ENCODE results near the gene HS6ST1.

The HS6ST1 gene

GRCh38 chr2:128318776-128319464 is at the start of gene HS6ST1:
Gene HS6ST1 (minus strand): TSS chr2:128318868. CDS start chr2:128318563, 305 bp downstream.
- intact Hi-C loops (cut with DNase I) = loop anchor here (10.0 kb wide), 2 partner anchors 84 to 1556 kb away; no protein-coding TSS in a partner anchor

GRCh38 chr2:128367601-128368359 is 49.1 kb upstream of the HS6ST1 start:
- peak in 2 of 42 donors; percentile 12 to 27 for DNase-seq

More at GRCh38 chr2:128318776-128319464, at the start of gene HS6ST1:
- DNase-seq = peak; percentile 43 to 96 (median 92)

DNA sequence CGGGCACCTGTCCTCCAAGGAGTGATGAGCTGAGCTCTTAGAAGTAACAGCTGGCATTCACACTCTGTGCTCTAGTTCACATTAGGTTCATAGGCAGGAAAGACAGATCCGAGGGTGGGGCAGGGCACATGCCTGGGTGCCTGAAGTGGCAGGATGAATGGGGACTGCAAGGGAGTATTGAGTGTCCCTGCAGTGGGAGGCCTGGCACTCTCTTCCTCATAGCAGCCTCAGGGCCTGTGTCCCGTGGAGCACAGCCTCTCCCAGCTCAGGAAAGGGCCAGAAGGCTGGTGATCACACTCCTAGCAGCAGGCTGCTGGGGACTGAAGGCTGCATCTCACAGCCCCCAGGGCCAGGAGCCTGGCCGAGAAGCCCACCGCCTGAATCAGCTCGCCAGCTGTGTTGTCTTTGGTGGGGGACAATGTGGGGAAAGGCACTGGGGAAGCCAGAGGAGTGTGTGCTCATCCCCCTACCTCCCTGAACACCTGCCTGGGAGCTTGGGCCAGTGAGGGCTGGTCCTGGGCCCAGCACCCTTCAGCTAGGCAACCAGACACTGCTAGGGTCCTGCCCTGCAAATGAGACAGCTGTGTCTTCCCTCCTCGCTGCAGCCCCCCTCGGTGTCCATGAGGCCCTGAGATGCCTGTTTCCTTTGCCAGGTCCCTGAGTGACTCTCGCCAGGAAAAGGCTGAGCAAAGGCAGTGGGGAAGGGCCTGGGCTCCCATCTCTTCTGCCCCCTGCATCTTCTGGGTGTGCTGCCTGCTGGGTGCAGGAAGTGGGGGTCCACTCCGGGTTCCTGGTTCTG is 48.2 kb upstream of the HS6ST1 start:
- DNase-seq = peak in 2 of 42 donors; percentile 10 to 20
- intact Hi-C loops (cut with DNase I) = no loop called here

More at GRCh38 chr2:128367601-128368359, 49.1 kb upstream of the HS6ST1 start:
- intact Hi-C loops (cut with DNase I) = no loop called here

DNA sequence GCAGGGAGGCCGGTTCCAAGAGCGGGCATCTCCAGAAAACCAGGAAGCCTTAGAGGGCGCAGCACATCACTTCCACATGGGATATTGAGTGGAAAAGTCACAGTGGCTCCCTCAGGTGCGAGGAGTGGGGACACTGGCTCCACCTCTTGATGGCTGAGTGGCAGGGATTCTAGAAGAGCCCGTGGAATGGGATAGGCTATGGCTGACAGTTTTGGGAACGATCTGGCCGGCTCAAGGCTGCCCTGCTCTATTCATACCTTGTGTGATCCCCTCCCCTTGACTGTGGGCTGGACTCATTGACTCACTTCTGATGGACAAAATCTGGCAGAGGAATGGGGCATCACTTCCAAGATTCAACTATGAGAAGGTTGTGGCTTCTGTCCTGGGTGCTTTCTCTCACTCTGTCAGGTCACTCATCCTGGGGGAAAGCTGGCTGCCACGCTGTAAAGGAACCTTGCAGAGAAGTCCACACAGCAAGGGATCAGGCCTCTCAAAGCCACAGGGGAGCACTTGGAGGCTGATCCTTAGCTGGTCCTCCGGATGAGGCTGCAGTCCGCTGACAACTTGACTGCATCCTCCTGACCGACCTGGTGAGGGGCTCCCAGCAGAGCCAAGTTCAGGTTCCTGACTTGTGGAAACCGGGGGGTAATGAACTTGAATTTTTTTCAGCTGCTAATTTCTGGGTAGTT is 46.7 kb upstream of the HS6ST1 start:
- intact Hi-C loops (cut with DNase I) = no loop called here
- DNase-seq = peak in 2 of 42 donors; percentile 12 to 19

DNA sequence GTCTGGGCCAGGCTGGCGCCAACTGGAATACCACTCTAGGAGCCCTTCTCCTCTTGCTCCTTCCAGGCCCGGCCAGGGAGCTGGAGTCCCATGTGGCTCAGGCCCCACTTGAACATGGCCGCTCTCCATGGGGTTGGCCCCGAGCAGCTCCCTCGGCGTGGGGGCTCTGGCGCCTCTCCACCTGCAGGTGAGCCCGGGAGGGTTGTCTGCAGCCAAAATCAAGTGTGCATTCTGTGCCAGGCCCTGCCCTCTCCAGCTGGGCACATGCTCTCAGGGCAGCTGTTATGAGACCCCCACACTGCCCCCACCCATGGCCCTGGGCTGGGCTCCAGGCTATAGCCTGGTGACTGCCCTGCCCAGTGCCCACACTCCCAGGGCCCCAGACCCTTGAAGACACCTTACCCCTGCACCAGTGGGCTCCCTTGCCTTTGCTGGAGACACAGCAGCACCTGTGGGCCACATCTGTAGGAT is 45.8 kb upstream of the HS6ST1 start:
- DNase-seq = peak in 2 of 42 donors; percentile 12 to 17
- intact Hi-C loops (cut with DNase I) = no loop called here

- intact Hi-C loops (cut with DNase I) = no loop called here
- peak in 1 of 42 donors; percentile 11 for DNase-seq
Measured at GRCh38 chr2:128363934-128364361, 45.3 kb upstream of the HS6ST1 start.

- DNase-seq = peak in 1 of 42 donors; percentile 9
Measured at GRCh38 chr2:128362889-128363228, 44.2 kb upstream of the HS6ST1 start.

GRCh38 chr2:128362176-128362888 is 43.7 kb upstream of the HS6ST1 start:
- intact Hi-C loops (cut with DNase I) = no loop called here
- peak in 5 of 42 donors; percentile 1 to 17 (median 8) for DNase-seq

More at GRCh38 chr2:128362889-128363228, 44.2 kb upstream of the HS6ST1 start:
- intact Hi-C loops (cut with DNase I) = no loop called here

GRCh38 chr2:128361376-128362131 is 42.9 kb upstream of the HS6ST1 start:
- peak in 12 of 42 donors; percentile 1 to 37 (median 6) for DNase-seq
- intact Hi-C loops (cut with DNase I) = no loop called here

DNA sequence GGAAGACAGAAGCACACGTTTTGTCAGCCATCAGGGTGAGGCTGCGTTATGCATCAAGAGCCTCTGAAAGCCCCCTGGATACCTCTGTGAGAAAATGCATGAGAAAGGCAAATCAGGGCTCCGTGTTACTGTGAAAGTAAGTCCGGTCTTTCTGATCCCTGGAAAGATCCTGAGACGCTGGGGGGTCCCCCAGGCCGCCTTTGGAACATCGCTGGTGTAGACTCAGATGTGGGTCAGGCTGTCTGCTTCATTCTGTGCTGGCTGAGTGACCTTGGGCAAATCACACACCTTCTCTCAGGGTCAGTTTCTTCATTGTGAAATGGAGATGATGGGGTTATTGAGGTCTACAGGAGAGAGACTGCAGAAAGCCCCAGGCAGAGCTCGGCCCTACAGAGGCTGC is 42.0 kb upstream of the HS6ST1 start:
- intact Hi-C loops (cut with DNase I) = no loop called here
- DNase-seq = peak in 10 of 42 donors; percentile 2 to 29 (median 6)

- intact Hi-C loops (cut with DNase I) = no loop called here
- DNase-seq = peak in 9 of 42 donors; percentile 1 to 30 (median 9)
Measured at GRCh38 chr2:128359841-128360240, 41.2 kb upstream of the HS6ST1 start.

GRCh38 chr2:128358941-128359731 is 40.5 kb upstream of the HS6ST1 start:
- peak in 9 of 42 donors; percentile 1 to 30 (median 11) for DNase-seq
- intact Hi-C loops (cut with DNase I) = no loop called here

GRCh38 chr2:128357506-128358370 is 39.1 kb upstream of the HS6ST1 start:
- DNase-seq = peak in 9 of 42 donors; percentile 1 to 34 (median 7)
- intact Hi-C loops (cut with DNase I) = no loop called here

DNA sequence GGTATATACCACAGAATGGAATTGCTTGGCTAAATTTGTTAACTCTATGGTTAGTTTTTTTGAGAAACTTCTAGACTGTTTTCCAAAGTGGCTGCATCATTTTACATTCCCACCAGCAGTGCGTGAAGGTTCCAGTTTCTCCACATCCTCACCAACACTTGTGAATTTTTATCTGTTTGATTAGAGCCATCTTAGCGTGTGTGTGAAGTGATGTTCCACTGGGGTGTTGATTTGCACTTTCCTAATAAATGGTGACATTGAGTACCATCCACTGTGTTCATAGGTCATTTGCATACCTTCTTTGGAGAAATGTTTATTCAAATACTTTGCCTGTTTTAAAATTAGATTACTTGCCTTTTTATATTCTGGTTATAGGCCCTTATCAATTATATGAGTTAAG is 37.5 kb upstream of the HS6ST1 start:
- intact Hi-C loops (cut with DNase I) = no loop called here
- DNase-seq = peak in 1 of 42 donors; percentile 12

DNA sequence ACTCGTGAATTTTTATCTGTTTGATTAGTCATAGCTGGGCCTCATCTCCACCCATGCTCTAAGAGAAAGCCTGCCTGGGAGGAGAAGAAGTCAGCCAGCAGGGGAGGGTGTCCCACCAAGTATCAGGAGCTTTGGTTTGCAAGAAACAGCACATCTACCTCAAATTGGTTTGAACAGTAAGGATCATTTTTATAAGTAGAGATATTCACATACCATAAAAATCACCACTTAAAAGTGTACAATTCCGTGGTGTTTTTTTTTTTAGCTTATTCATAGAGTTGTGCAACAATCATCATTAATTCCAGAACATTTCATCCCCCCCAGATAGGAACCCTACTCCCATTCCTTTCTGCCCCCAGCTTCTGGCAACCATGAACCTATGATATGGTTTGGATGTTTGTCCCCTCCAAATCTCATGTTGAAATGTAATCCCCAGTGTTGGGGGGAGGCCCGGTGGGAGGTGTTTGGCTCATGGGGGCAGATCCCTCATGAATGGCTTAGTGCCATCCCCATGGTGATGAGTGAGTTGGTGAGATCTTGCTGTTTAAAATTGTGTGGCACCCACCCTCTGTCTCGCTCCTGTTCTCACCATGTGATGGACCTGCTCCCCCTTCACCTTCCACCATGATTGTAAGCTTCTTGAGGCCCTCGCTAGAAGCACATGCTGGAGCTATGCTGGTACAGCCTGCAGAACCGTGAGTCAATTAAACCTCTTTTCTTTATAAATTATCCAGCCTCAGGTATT is 36.2 kb upstream of the HS6ST1 start:
- DNase-seq = peak in 4 of 42 donors; percentile 1 to 37 (median 8)
- intact Hi-C loops (cut with DNase I) = no loop called here
